Measurements from ENCODE around the gene PCTP.

Gene PCTP

GRCh38 chr17:55750750-55751657 lies at the start of gene PCTP:
TSS of gene PCTP (plus strand) at chr17:55751051. CDS start at chr17:55751104, 53 bp downstream.
- DNase-seq = peak; percentile 77 to 79

GRCh38 chr17:55702150-55702549 lies 48.7 kb upstream of the PCTP start:
- DNase-seq = no peak

- DNase-seq = no peak
Measured at GRCh38 chr17:55704401-55704800, 46.5 kb upstream of the PCTP start.

GRCh38 chr17:55705847-55706246 lies 45.0 kb upstream of the PCTP start:
- DNase-seq = no peak

GRCh38 chr17:55706808-55707773 lies 43.8 kb upstream of the PCTP start:
- no peak for DNase-seq

- DNase-seq = no peak
Measured at GRCh38 chr17:55708175-55708974, 42.5 kb upstream of the PCTP start.

GRCh38 chr17:55709440-55709839 lies 41.4 kb upstream of the PCTP start:
- no peak for DNase-seq

- no peak for DNase-seq
Measured at GRCh38 chr17:55709984-55710383, 40.9 kb upstream of the PCTP start.

- no peak for DNase-seq
Measured at GRCh38 chr17:55710410-55710809, 40.4 kb upstream of the PCTP start.

- no peak for DNase-seq
Measured at GRCh38 chr17:55710829-55711496, 39.9 kb upstream of the PCTP start.

- DNase-seq = no peak
Measured at GRCh38 chr17:55717432-55717831, 33.4 kb upstream of the PCTP start.

- DNase-seq = peak; percentile 33 to 42
Measured at GRCh38 chr17:55717898-55718735, 32.7 kb upstream of the PCTP start.

- no peak for DNase-seq
Measured at GRCh38 chr17:55720919-55721836, 29.7 kb upstream of the PCTP start.

GRCh38 chr17:55722016-55722736 lies 28.7 kb upstream of the PCTP start:
- DNase-seq = no peak

- DNase-seq = no peak
Measured at GRCh38 chr17:55722742-55723487, 27.9 kb upstream of the PCTP start, which contains the start of gene TMEM100. TSS of gene TMEM100 (minus strand) at chr17:55722864. CDS start at chr17:55721070, 1,794 bp downstream.

GRCh38 chr17:55723488-55723848 lies 27.4 kb upstream of the PCTP start:
- no peak for DNase-seq

GRCh38 chr17:55726440-55726839 lies 24.4 kb upstream of the PCTP start:
- DNase-seq = no peak

GRCh38 chr17:55727275-55727674 lies 23.6 kb upstream of the PCTP start:
- no peak for DNase-seq

Measured in hippocampal formation (tissue), 2 donors.